K562 (cell line): ENCODE results near the gene SPAG17. TPM values are rescaled to one million over a fixed set of nuclear protein-coding genes. Genes with fewer than 3 reads are reported as not detected.

ENCODE experiments used
- ATAC-seq: fragments of 200-7000 bp; cut with Tn5 transposase; 3 replicates; pipeline ENCODE4 v1.9.1; 2020; ENCODE audit warnings: moderate library complexity
- BruUV-seq: library from RNA; stranded (reverse); fragments of 400-500 nt; replicated peaks from 2 replicates; lab custom pipeline; 2021; lab: Mats Ljungman, UMichigan
- CTCF ChIA-PET: fragments of 300-600 bp; formaldehyde crosslinking; extraction: SDS; loops from one replicate; lab custom pipeline; 2021; ENCODE audit warnings: low intra/inter-chr PET ratio; lab: Yijun Ruan, JAX
- POLR2A ChIA-PET: fragments of 300-600, 350-650 bp; sonication (Branson Sonifier 250); formaldehyde crosslinking; extraction: SDS; loops from one replicate; lab custom pipeline; 2021; ENCODE audit warnings: antibody characterized with exemption, inconsistent platforms; lab: Yijun Ruan, JAX
- DNase-seq, 4 experiments: peaks; one replicate each; pipeline versions ENCODE4 v3.0.0 to v3.0.0-alpha.2; 2011 to 2018; ENCODE audit warnings: low spot score in 3 of 4, mixed read lengths in 3 of 4; ENCODE audit errors: extremely low read depth in 1 of 4
- FAIRE-seq: peaks from 2 replicates; lab custom pipeline; 2011; peaks lifted over from hg19 to GRCh38; lab: Jason Lieb, UNC
- H2AFZ ChIP-seq: 2 replicates; pipeline ENCODE4 v1.6.0; 2011; ENCODE audit warnings: low read depth, low read length, control low read depth, inconsistent platforms
- H3K27ac ChIP-seq: fragments of 200-600 bp; 3 replicates; pipeline ENCODE4 v1.8.0; 2011; ENCODE audit warnings: low read depth, mild to moderate bottlenecking, control low read depth, inconsistent platforms, low read length, moderate library complexity, mixed read lengths; ENCODE audit errors: extremely low read depth
- H3K27me3 ChIP-seq, 2 experiments: fragments of 300-600 bp in 1 of 2; 2 replicates in 1 of 2; 3 replicates in 1 of 2; pipeline versions ENCODE4 v1.6.0 to v1.8.0; 2011; ENCODE audit warnings: inconsistent platforms in 2 of 2, low read length in 2 of 2, mild to moderate bottlenecking in 1 of 2, mixed read lengths in 1 of 2, moderate library complexity in 1 of 2; ENCODE audit not compliant: control insufficient read depth in 2 of 2, insufficient read depth in 2 of 2
- H3K36me3 ChIP-seq: fragments of 300-600 bp; 3 replicates; pipeline ENCODE4 v1.8.0; 2011; ENCODE audit warnings: mild to moderate bottlenecking, low read length, inconsistent platforms; ENCODE audit not compliant: control insufficient read depth, insufficient read depth
- H3K4me1 ChIP-seq, 2 experiments: fragments of 200-600 bp in 1 of 2; replicated peaks in 1 of 2; 2 replicates in 1 of 2; 3 replicates in 1 of 2; pipeline versions ENCODE4 v1.5.1 to v1.8.0; 2011; ENCODE audit warnings: inconsistent platforms in 2 of 2, low read length in 2 of 2, mild to moderate bottlenecking in 1 of 2, mixed read lengths in 1 of 2, moderate library complexity in 1 of 2; ENCODE audit not compliant: control insufficient read depth in 2 of 2, insufficient read depth in 2 of 2
- H3K4me2 ChIP-seq: 2 replicates; pipeline ENCODE4 v1.6.1; 2011; ENCODE audit warnings: low read length, control low read depth, inconsistent platforms, mixed read lengths; ENCODE audit not compliant: insufficient read depth
- H3K4me3 ChIP-seq: fragments of 200-600 bp; sonication (generic), shearing (Covaris generic); 2 replicates; pipeline ENCODE4 v1.5.1; 2016; ENCODE audit warnings: control low read depth, inconsistent platforms
- H3K79me2 ChIP-seq: fragments of 200-600 bp; 3 replicates; pipeline ENCODE4 v1.8.0; 2011; ENCODE audit warnings: low read length, inconsistent platforms; ENCODE audit not compliant: control insufficient read depth, insufficient read depth
- H3K9ac ChIP-seq, 2 experiments: 2 replicates each; pipeline versions ENCODE4 v1.6.0 to v1.6.1; 2011; ENCODE audit warnings: low read depth in 2 of 2, low read length in 2 of 2, control low read depth in 1 of 2, inconsistent platforms in 1 of 2, mild to moderate bottlenecking in 1 of 2, mixed read lengths in 1 of 2; ENCODE audit not compliant: insufficient read depth in 1 of 2
- H3K9me1 ChIP-seq: one replicate; pipeline ENCODE4 v1.6.0; 2011; ENCODE audit warnings: inconsistent platforms, mild to moderate bottlenecking, low read length, moderate library complexity; ENCODE audit not compliant: control insufficient read depth, insufficient read depth
- H3K9me3 ChIP-seq: replicated peaks from 2 replicates; pipeline ENCODE4 v1.5.1; 2011; ENCODE audit warnings: low read depth, low read length, inconsistent platforms; ENCODE audit not compliant: control insufficient read depth, insufficient read depth
- H4K20me1 ChIP-seq: replicated peaks from 2 replicates; pipeline ENCODE4 v1.6.1; 2011; ENCODE audit warnings: low read length, inconsistent platforms, mixed read lengths; ENCODE audit not compliant: control insufficient read depth, insufficient read depth
- FIP1L1 ChIP-seq: fragments of 200-400 bp; formaldehyde crosslinking; IDR thresholded peaks from 2 replicates; pipeline ENCODE4 v1.6.1; 2018; ENCODE audit warnings: mild to moderate bottlenecking, low read depth, low read length; ENCODE audit not compliant: poor library complexity, severe bottlenecking
- FOXM1 ChIP-seq, 2 experiments: fragments of 450-650 bp in 1 of 2; sonication (generic) in 1 of 2; formaldehyde crosslinking in 1 of 2; IDR thresholded peaks; 2 replicates each; pipeline versions ENCODE4 v1.6.1 to v1.9.0; 2017 to 2022; ENCODE audit warnings: low read depth in 2 of 2, mild to moderate bottlenecking in 2 of 2, missing genetic modification reagents in 1 of 2, moderate library complexity in 1 of 2
- GTF2F1 ChIP-seq: IDR thresholded peaks from 2 replicates; pipeline ENCODE4 v1.6.1; 2011; ENCODE audit warnings: low read depth, low read length, improper control_type of control experiment
- MAFF ChIP-seq: IDR thresholded peaks from 2 replicates; pipeline ENCODE4 v1.6.1; 2012; ENCODE audit warnings: low read length, improper control_type of control experiment
- MAFG ChIP-seq: fragments of 450-650 bp; conservative IDR thresholded peaks from 2 replicates; pipeline ENCODE4 v1.6.1; 2016; ENCODE audit warnings: missing genetic modification characterization, missing compliant biosample characterization
- NR2C1 ChIP-seq, 2 experiments: fragments of 450-650 bp; IDR thresholded peaks; 2 replicates each; pipeline ENCODE4 v1.6.1; 2017; ENCODE audit warnings: mild to moderate bottlenecking in 2 of 2, antibody characterized with exemption in 1 of 2, inconsistent platforms in 1 of 2, missing compliant biosample characterization in 1 of 2, missing genetic modification characterization in 1 of 2
- PATZ1 ChIP-seq: fragments of 250-450 bp; sonication (Bioruptor Pico); IDR thresholded peaks from 2 replicates; pipeline ENCODE4 v1.5.0; 2020; ENCODE audit warnings: mild to moderate bottlenecking, borderline replicate concordance
- POLR2AphosphoS2 ChIP-seq: IDR thresholded peaks from 2 replicates; pipeline ENCODE4 v1.6.1; 2012; ENCODE audit warnings: low read length, improper control_type of control experiment
- SAFB ChIP-seq: fragments of 200-400 bp; formaldehyde crosslinking; IDR thresholded peaks from 2 replicates; pipeline ENCODE4 v1.6.1; 2017; ENCODE audit warnings: low read depth, low read length, borderline replicate concordance
- XRCC5 ChIP-seq: fragments of 200-400 bp; formaldehyde crosslinking; IDR thresholded peaks from 2 replicates; pipeline ENCODE4 v1.6.1; 2017; ENCODE audit warnings: low read depth, mild to moderate bottlenecking, low read length
- ZNF316 ChIP-seq: fragments of 450-650 bp; IDR thresholded peaks from 2 replicates; pipeline ENCODE4 v1.6.1; 2016
- in situ Hi-C: fragments of 300-500 bp; cut with MboI; formaldehyde crosslinking; loops from 4 replicates; pipeline ENCODE4 v1.15.0; 2018; ENCODE audit warnings: inconsistent platforms, mixed read lengths
- intact Hi-C: fragments of 100-400 bp; cut with micrococcal nuclease; formaldehyde crosslinking; loops from 2 replicates; pipeline ENCODE4 v1.14.2; 2022
- polyA plus RNA-seq, 8 experiments: library from polyadenylated mRNA; depleted of rRNA in 4 of 8; stranded (reverse) in 5 of 8; unstranded in 3 of 8; fragments of >200 nt; fragmentation: Nextera tagmentation in 2 of 8; fragmentation: Illumina TruSeq in 1 of 8; extraction: Ambion mirVana in 2 of 8; extraction: Trizol in 1 of 8; gene quantifications; 2 replicates each; pipeline versions ENCODE4 v1.2.1 to v1.2.3, GENCODE V29; 2011 to 2014; ENCODE audit warnings: inconsistent platforms in 1 of 8, missing spikeins in 1 of 8
- total RNA-seq, 7 experiments: library from RNA; depleted of rRNA in 6 of 7; stranded (reverse); fragments of >200 nt in 6 of 7; fragmentation: Illumina TruSeq in 2 of 7; extraction: Trizol in 2 of 7; gene quantifications; 2 replicates each; pipeline versions ENCODE4 v1.2.1 to v1.2.3, GENCODE V29; 2011 to 2021; ENCODE audit warnings: low replicate concordance in 1 of 7

Gene SPAG17
- total and polyA plus RNA-seq, 9 of the 15 experiments (the other 6 are each of a cell fraction or from before 2014, with no cell fraction given) = 0.07 to 2.1 (median 1.5) TPM

GRCh38 chr1:117971777-117972176, 213.3 kb downstream of the SPAG17 start:
- Histone ChIP-seq H3K4me2 (no peak overlapping the region), H3K79me2 (no peaks in the 10 kb centered on the region), H3K27ac (no peak overlapping the region), H3K27me3 (peaks cover 0 to 4% of the 10 kb centered on the region in 2 experiments; a peak in 3 of 5 replicates), H3K9ac (no peak overlapping the region), H2AFZ (no peak overlapping the region), H3K4me1 (no peaks in the 10 kb centered on the region), H3K9me3 (no peaks in the 10 kb centered on the region), H3K4me3 (no peak overlapping the region), H3K9me1 (no peaks in the 10 kb centered on the region)
- ChIA-PET POLR2A (interaction anchor here (0.7 kb wide), 1 partner anchor 409 kb away, joined by 3 read pairs; no protein-coding TSS in a partner anchor), CTCF (no interaction called here)
- intact Hi-C loops (no loop called here), in situ Hi-C loops (no loop called here)
- no TSS peak for BruUV-seq
- no peak for ATAC-seq
- TF ChIP-seq GTF2F1 (no peak), POLR2AphosphoS2 (no peak), MAFG (peak; percentile 73), FIP1L1 (no peak), FOXM1 (IDR thresholded peaks at IDR 0.05; ENCODE audit: low read depth) (no peak), FOXM1 (CRISPR knock-in tag; IDR thresholded peaks at IDR 0.05; ENCODE audit: low read depth) (no peak), NR2C1 (IDR thresholded peaks at IDR 0.05) (no peak), NR2C1 (tag; IDR thresholded peaks at IDR 0.05) (no peak), PATZ1 (CRISPR knock-in tag) (no peak), XRCC5 (no peak), SAFB (no peak), ZNF316 (peak; percentile 70), MAFF (peak; percentile 30; the same call in 1 of the 2 replicates)
- TF ChIP-seq, all 486 proteins: peak for 3
- no peak for FAIRE-seq
- Histone ChIP-seq H4K20me1 (no peaks in the 10 kb centered on the region), H3K36me3 (no peaks in the 10 kb centered on the region)
- no peak for DNase-seq
